Small intestine (tissue), 7 donors: ENCODE data around the gene OR10A3. TPM values are rescaled to one million over a fixed set of nuclear protein-coding genes. Genes with fewer than 3 reads are reported as not detected.

Experiments
- DNase-seq, 2 donors: peaks; one replicate each; pipeline versions ENCODE4 v3.0.0 to v3.0.0-alpha.2; 2013
- FAIRE-seq: peaks from 2 replicates; lab custom pipeline; 2012; peaks lifted over from hg19 to GRCh38; lab: Jason Lieb, UNC
- H3K27ac ChIP-seq, 3 donors: one replicate each; pipeline ENCODE4 v1.5.1; 2013; ENCODE audit warnings: low read length in 2 of 3, mild to moderate bottlenecking in 2 of 3, control low read depth in 1 of 3, inconsistent platforms in 1 of 3, low read depth in 1 of 3, moderate library complexity in 1 of 3
- H3K27me3 ChIP-seq, 3 donors: one replicate each; pipeline ENCODE4 v1.6.1; 2013; ENCODE audit warnings: low read length in 3 of 3, inconsistent platforms in 1 of 3; ENCODE audit not compliant: control insufficient read depth in 3 of 3, insufficient read depth in 3 of 3
- H3K36me3 ChIP-seq, 3 donors: one replicate each; pipeline ENCODE4 v1.6.1; 2013; ENCODE audit warnings: low read length in 3 of 3, inconsistent platforms in 1 of 3, low read depth in 1 of 3, mild to moderate bottlenecking in 1 of 3, moderate library complexity in 1 of 3; ENCODE audit not compliant: control insufficient read depth in 3 of 3, insufficient read depth in 2 of 3
- H3K4me1 ChIP-seq, 3 donors: one replicate each; pipeline ENCODE4 v1.6.1; 2013; ENCODE audit warnings: low read length in 2 of 3, inconsistent platforms in 1 of 3, low read depth in 1 of 3, mild to moderate bottlenecking in 1 of 3, moderate library complexity in 1 of 3; ENCODE audit not compliant: control insufficient read depth in 3 of 3, insufficient read depth in 2 of 3
- H3K4me3 ChIP-seq, 3 donors: one replicate each; pipeline ENCODE4 v1.5.1; 2013; ENCODE audit warnings: low read length in 3 of 3, control low read depth in 1 of 3, inconsistent platforms in 1 of 3, low read depth in 1 of 3, mild to moderate bottlenecking in 1 of 3, moderate library complexity in 1 of 3
- H3K9me3 ChIP-seq, 2 donors: one replicate each; pipeline ENCODE4 v1.6.1; 2013; ENCODE audit warnings: low read depth in 1 of 2, low read length in 1 of 2; ENCODE audit not compliant: control insufficient read depth in 2 of 2, insufficient read depth in 1 of 2
- WGBS, 3 donors: extraction: QIAGEN DNeasy Blood & Tissue Kit; methylation state at CpG; one replicate each; pipeline ENCODE4 v1.1.7; 2013; 5-methylcytosine and 5-hydroxymethylcytosine counted together
- polyA plus RNA-seq, 4 donors: library from polyadenylated mRNA; stranded (reverse) in 3 of 4; unstranded in 1 of 4; fragments of 200-250 nt in 3 of 4; fragments of 120-200 nt in 1 of 4; gene quantifications; one replicate each; pipeline versions ENCODE4 v1.2.1 to v1.2.3, GENCODE V29; 2013
- donor health status: healthy with polysubstance abuse.
- donor health status: control.
- donor health status: control.
- donor health status: Bipolar disorder and iron deficiency.
- donor health status: healthy.

Gene OR10A3
- polyA plus RNA-seq, 4 donors, result 0.01 TPM; not detected in 3

DNA sequence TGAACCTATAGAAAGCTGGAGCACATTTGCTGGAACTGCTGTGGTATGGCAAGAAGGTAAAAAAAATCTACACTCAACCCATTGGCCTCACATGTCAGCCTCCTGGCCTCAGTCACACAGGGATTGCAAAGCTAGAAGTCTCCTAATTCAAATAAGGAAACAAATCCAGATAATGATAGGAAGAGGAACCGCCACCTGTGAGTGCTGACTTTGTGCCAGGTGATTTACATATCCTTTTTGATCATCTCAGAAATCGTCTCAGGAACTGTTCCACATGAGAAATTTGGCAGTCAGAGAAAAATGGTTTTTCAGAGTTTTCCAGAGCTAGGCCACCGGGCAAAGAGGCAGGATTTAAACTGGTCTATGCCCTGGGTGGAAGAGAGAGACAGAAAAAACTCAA is 22.8 kb upstream of the OR10A3 start:
- Histone ChIP-seq H3K27me3 (no peaks in the 10 kb centered on the region), H3K4me1 (no peaks in the 10 kb centered on the region), H3K9me3 (no peaks in the 10 kb centered on the region), H3K4me3 (no peak overlapping the region), H3K36me3 (no peaks in the 10 kb centered on the region), H3K27ac (no peak overlapping the region)
- WGBS, 3 donors, result 27 to 50% (median 41%) methylated on average over 3 of the region's 3 CpGs
- no peak for FAIRE-seq
- no peak for DNase-seq

DNA sequence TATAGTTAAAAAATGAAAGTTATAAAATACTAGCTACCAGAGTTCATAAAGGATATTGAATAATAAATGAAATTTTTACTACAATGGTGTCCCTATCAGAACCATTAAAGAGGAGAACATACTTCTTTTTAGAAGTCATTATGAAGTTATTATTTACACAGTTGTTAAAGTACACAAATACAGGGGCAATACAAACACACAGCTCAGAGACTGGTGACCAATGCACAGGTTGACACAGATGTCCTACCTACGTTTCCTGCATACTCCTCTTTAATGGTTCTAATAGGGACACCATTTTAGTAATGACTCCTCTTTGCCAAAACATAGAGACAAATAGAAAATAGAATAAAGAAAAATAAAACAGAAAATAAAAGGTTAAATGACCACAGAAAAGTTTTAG is 13.7 kb upstream of the OR10A3 start:
- WGBS, 3 donors, result 51 to 73% (median 53%) methylated on average over 1 of the region's 1 CpG
- no peak for FAIRE-seq
- H3K4me3 ChIP-seq, result no peak overlapping the region

DNA sequence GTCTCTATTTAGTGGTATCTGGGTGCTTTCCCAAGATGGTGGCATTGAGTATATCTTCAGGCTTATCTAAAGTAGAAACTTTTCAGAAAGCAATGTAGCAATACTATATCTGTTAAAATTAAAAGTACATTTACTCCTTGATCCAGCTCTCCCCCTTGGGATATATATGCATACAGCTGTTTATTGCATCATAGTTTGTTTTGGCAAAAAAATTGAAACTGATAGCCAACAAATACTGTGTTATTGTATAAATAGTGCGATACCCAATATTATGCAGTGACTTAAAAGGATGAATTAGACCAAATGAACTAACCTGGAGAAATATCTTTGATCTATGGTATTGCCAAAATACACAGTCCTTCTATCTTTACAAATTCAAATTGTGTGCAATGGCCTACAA is 8.4 kb upstream of the OR10A3 start:
- peaks cover 0 to 6% (median 2%) of the 10 kb centered on the region in 3 donors for H3K27me3 ChIP-seq
- no peak for FAIRE-seq
- WGBS, 3 donors, result 53 to 85% (median 77%) methylated on average over 1 of the region's 1 CpG

More for the DNA sequence above, 13.7 kb upstream of the OR10A3 start:
- Histone ChIP-seq H3K9me3 (no peaks in the 10 kb centered on the region), H3K27me3 (no peaks in the 10 kb centered on the region), H3K36me3 (no peaks in the 10 kb centered on the region), H3K4me1 (no peaks in the 10 kb centered on the region), H3K27ac (no peak overlapping the region)
- no peak for DNase-seq

DNA sequence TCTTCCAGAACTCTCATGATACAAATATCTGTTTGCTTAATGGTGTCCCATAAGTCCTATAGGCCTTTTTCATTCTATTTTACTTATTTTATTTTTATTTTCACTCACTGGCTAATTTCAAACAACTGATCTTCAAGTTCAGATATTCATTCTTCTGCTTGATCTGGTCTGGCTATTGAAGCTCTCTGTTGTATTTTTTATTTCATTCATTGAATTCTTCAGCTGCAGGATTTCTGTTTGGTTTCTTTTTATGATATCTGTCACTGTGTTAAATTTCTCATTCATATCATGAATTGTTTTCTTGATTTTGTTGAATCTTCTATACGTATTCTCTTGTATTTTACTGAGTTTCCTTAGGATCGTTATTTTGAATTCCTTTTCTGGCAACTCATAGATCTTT is 2.6 kb upstream of the OR10A3 start:
- H3K9me3 ChIP-seq, result peaks cover 0 to 16% of the 10 kb centered on the region in 2 donors
- 81 to 87% (median 84%) methylated on average over 2 of the region's 2 CpGs for whole genome bisulfite sequencing, 3 donors
- FAIRE-seq, result no peak
- no peaks in the 10 kb centered on the region for H3K4me1 ChIP-seq
- no peak for DNase-seq
- H3K4me3 ChIP-seq, result no peak overlapping the region
- peaks cover 0 to 8% (median 2%) of the 10 kb centered on the region in 3 donors for H3K27me3 ChIP-seq
- H3K36me3 ChIP-seq, result no peaks in the 10 kb centered on the region
- no peak overlapping the region for H3K27ac ChIP-seq

More for the DNA sequence above, 8.4 kb upstream of the OR10A3 start:
- no peak for DNase-seq
- no peaks in the 10 kb centered on the region for H3K36me3 ChIP-seq
- peaks cover 0 to 10% of the 10 kb centered on the region in 2 donors for H3K9me3 ChIP-seq
- no peaks in the 10 kb centered on the region for H3K4me1 ChIP-seq
- no peak overlapping the region for H3K27ac ChIP-seq
- H3K4me3 ChIP-seq, result no peak overlapping the region

DNA sequence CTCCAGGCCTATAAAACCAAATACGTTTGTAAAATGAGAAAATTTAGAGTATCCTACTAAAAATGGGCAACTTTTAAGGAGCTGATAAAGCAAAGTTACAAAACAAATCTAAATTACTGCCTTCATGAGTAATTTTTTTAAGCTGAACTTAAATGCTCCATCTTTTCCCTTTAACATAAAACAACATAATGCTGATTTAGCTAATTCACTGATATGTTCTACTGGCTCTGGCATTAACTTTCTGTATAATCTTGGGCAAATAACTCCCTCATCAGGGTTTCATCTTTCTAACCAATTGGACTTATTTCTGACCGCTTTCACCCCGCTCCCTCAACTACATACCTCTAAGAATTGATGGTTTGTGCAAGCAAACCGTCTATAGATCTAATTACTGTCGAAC is 362 bp downstream of the OR10A3 start:
- H3K4me1 ChIP-seq, result no peaks in the 10 kb centered on the region
- H3K27me3 ChIP-seq, result peaks cover 0 to 8% (median 0%) of the 10 kb centered on the region in 3 donors
- no peaks in the 10 kb centered on the region for H3K36me3 ChIP-seq
- peaks cover 0 to 16% of the 10 kb centered on the region in 2 donors for H3K9me3 ChIP-seq
- no peak overlapping the region for H3K4me3 ChIP-seq
- FAIRE-seq (no peak), DNase-seq (no peak)
- no peak overlapping the region for H3K27ac ChIP-seq
- WGBS, 3 donors, result 55 to 67% (median 56%) methylated on average over 5 of the region's 5 CpGs

GRCh38 chr11:7936615-7937014 is 4.9 kb downstream of the OR10A3 start:
- H3K36me3 ChIP-seq, result no peaks in the 10 kb centered on the region
- DNase-seq (peak in 1 of 2 donors; percentile 76), FAIRE-seq (no peak)
- WGBS, 3 donors, result 8 to 44% (median 15%) methylated on average over 1 of the region's 1 CpG
- H3K4me3 ChIP-seq, result no peak overlapping the region
- H3K4me1 ChIP-seq, result no peaks in the 10 kb centered on the region
- H3K9me3 ChIP-seq, result no peaks in the 10 kb centered on the region
- H3K27ac ChIP-seq, result no peak overlapping the region
- H3K27me3 ChIP-seq, result peaks cover 0 to 5% (median 0%) of the 10 kb centered on the region in 3 donors

DNA sequence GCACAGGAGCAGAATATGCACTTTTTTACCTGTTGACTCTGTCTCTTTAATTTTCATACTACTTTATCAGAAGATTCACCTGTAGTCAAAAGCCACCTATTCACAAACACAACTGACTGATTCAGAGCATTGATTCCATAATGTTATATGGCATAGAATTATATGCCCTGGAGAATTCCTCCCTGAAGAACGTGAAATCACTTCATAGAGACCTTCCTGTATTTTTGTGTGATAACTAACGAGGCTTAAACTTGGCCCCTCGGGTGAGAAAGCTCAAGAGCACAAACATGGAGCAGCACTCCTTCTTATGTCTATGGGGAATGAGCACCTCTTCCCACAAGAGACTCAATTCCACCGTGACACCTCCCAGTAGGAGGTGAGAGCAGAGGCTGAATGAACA is 10.3 kb downstream of the OR10A3 start, which contains the start of gene OR10A6:
OR10A6 (minus strand) TSS at position 101 of the 400 bp plus-strand sequence. CDS start 2,606 bp downstream, outside the sequence.
- H3K9me3 ChIP-seq, result peaks cover 0 to 2% of the 10 kb centered on the region in 2 donors
- no peaks in the 10 kb centered on the region for H3K36me3 ChIP-seq
- H3K27me3 ChIP-seq, result peaks cover 0 to 5% (median 2%) of the 10 kb centered on the region in 3 donors
- FAIRE-seq (no peak), DNase-seq (no peak)
- H3K4me3 ChIP-seq, result no peak within 1 kb of the TSS
- 71 to 79% (median 76%) methylated on average over 4 of the region's 4 CpGs for WGBS, 3 donors
- no peak within 1 kb of the TSS for H3K27ac ChIP-seq
- H3K4me1 ChIP-seq, result no peaks in the 10 kb centered on the region

DNA sequence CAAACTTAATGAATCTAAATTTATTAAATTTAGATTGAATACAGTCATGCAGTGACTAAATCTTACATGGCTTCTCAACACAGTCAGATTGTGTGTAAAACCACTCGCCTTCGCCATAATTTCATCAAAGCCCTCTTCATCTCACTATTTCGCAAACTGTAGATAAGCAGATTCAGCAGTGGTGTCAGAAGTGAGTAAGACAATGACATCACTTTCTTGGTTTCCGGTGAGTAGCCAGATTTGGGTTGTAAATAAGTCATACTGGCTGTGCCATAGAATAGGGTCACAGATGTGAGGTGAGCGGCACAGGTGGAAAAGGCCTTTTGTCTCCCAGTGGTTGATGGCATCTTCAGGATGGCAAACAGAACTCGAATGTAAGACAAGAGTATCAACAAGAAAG is 13.9 kb downstream of the OR10A3 start:
- WGBS, 3 donors, result 80 to 89% (median 84%) methylated on average over 6 of the region's 6 CpGs
- no peaks in the 10 kb centered on the region for H3K4me1 ChIP-seq
- H3K27ac ChIP-seq, result no peak overlapping the region
- no peak for DNase-seq
- peaks cover 0 to 4% of the 10 kb centered on the region in 2 donors for H3K9me3 ChIP-seq
- no peak for FAIRE-seq
- peaks cover 0 to 5% (median 2%) of the 10 kb centered on the region in 3 donors for H3K27me3 ChIP-seq
- no peaks in the 10 kb centered on the region for H3K36me3 ChIP-seq
- H3K4me3 ChIP-seq, result no peak overlapping the region

- peaks cover 0 to 5% (median 0%) of the 10 kb centered on the region in 3 donors for H3K27me3 ChIP-seq
- H3K4me1 ChIP-seq, result no peaks in the 10 kb centered on the region
- H3K36me3 ChIP-seq, result no peaks in the 10 kb centered on the region
- peak overlapping the region in 1 of 3 donors; percentile 66 for H3K27ac ChIP-seq
- no peak overlapping the region for H3K4me3 ChIP-seq
- WGBS, 3 donors, result 26 to 49% (median 40%) methylated on average over 2 of the region's 2 CpGs
- FAIRE-seq (no peak), DNase-seq (peak in 1 of 2 donors; percentile 69)
- H3K9me3 ChIP-seq, result peaks cover 0 to 4% of the 10 kb centered on the region in 2 donors
Measured at GRCh38 chr11:7924536-7924935, 17.0 kb downstream of the OR10A3 start.
